H1 (cell line): ENCODE measurements around the gene ALKBH3. TPM values are rescaled to one million over a fixed set of nuclear protein-coding genes. Genes with fewer than 3 reads are reported as not detected.

Experiments used
- CTCF ChIA-PET: fragments of 300-600 bp; sonication (Branson Sonifier 250); formaldehyde crosslinking; loops from one replicate; lab custom pipeline; 2021; ENCODE audit not compliant: partially characterized antibody; lab: Charles Lee
- POLR2A ChIA-PET: fragments of 300-600 bp; sonication (Branson Sonifier 250); formaldehyde crosslinking; loops from one replicate; lab custom pipeline; 2021; ENCODE audit warnings: inconsistent platforms; ENCODE audit not compliant: partially characterized antibody; lab: Charles Lee
- DNase-seq, 2 experiments: peaks; one replicate each; pipeline versions ENCODE4 v3.0.0 to v3.0.0-alpha.2; 2010 to 2022; ENCODE audit warnings: low spot score in 2 of 2, low read depth in 1 of 2, mixed read lengths in 1 of 2
- FAIRE-seq: peaks from 2 replicates; lab custom pipeline; 2011; peaks lifted over from hg19 to GRCh38; lab: Jason Lieb, UNC
- H2AFZ ChIP-seq: 2 replicates; pipeline ENCODE4 v1.8.1; 2012; ENCODE audit warnings: low read length, inconsistent platforms
- H2AK5ac ChIP-seq: 2 replicates; pipeline ENCODE4 v1.6.1; 2013; ENCODE audit warnings: low read depth, low read length
- H2BK120ac ChIP-seq: replicated peaks from 2 replicates; pipeline ENCODE3; 2013; ENCODE audit warnings: low read depth, low read length, inconsistent platforms
- H2BK12ac ChIP-seq: 2 replicates; pipeline ENCODE4 v1.6.1; 2013; ENCODE audit warnings: low read depth, low read length
- H2BK15ac ChIP-seq: 2 replicates; pipeline ENCODE4 v1.6.1; 2013; ENCODE audit warnings: low read length
- H2BK20ac ChIP-seq: 2 replicates; pipeline ENCODE4 v1.6.1; 2013; ENCODE audit warnings: low read length
- H2BK5ac ChIP-seq: 2 replicates; pipeline ENCODE4 v1.6.1; 2013; ENCODE audit warnings: low read depth, low read length
- H3K14ac ChIP-seq: 2 replicates; pipeline ENCODE4 v1.6.1; 2013; ENCODE audit warnings: inconsistent platforms; ENCODE audit not compliant: insufficient read length
- H3K18ac ChIP-seq: 2 replicates; pipeline ENCODE4 v1.6.1; 2013; ENCODE audit warnings: low read length; ENCODE audit errors: extremely low read depth
- H3K23ac ChIP-seq: 2 replicates; pipeline ENCODE4 v1.6.1; 2013; ENCODE audit warnings: inconsistent platforms; ENCODE audit not compliant: insufficient read length
- H3K23me2 ChIP-seq: 2 replicates; pipeline ENCODE4 v1.6.1; 2013; ENCODE audit warnings: low read depth, low read length
- H3K27ac ChIP-seq: 2 replicates; pipeline ENCODE4 v1.6.1; 2011; ENCODE audit warnings: low read depth, low read length, inconsistent platforms
- H3K27me3 ChIP-seq, 4 experiments: replicated peaks in 1 of 4; 1 replicate in 1 of 4; 2 replicates in 3 of 4; pipeline versions ENCODE4 v1.6.1 to v1.8.1; 2011 to 2013; ENCODE audit warnings: low read length in 3 of 4, mild to moderate bottlenecking in 3 of 4, inconsistent platforms in 2 of 4, mixed read lengths in 2 of 4, moderate library complexity in 1 of 4; ENCODE audit not compliant: control insufficient read depth in 3 of 4, insufficient read depth in 3 of 4; ENCODE audit errors: extremely low read depth in 1 of 4
- H3K36me3 ChIP-seq, 4 experiments: 2 replicates each; pipeline versions ENCODE4 v1.6.1 to v1.8.1; 2011 to 2013; ENCODE audit warnings: mild to moderate bottlenecking in 4 of 4, low read length in 3 of 4, moderate library complexity in 2 of 4, control low read depth in 1 of 4, inconsistent platforms in 1 of 4; ENCODE audit not compliant: insufficient read depth in 4 of 4, control insufficient read depth in 2 of 4
- H3K4ac ChIP-seq: replicated peaks from 2 replicates; pipeline ENCODE3; 2013; ENCODE audit warnings: low read length, low read depth, mixed read lengths, inconsistent platforms; ENCODE audit not compliant: insufficient read length
- H3K4me1 ChIP-seq, 4 experiments: replicated peaks in 1 of 4; 1 replicate in 1 of 4; 2 replicates in 3 of 4; pipeline versions ENCODE4 v1.6.1 to v1.8.1; 2011 to 2013; ENCODE audit warnings: low read length in 3 of 4, inconsistent platforms in 2 of 4, mixed read lengths in 1 of 4; ENCODE audit not compliant: insufficient read depth in 4 of 4, control insufficient read depth in 3 of 4
- H3K4me2 ChIP-seq, 2 experiments: 2 replicates each; pipeline versions ENCODE4 v1.6.1 to v1.8.1; 2011 to 2013; ENCODE audit warnings: low read depth in 2 of 2, low read length in 2 of 2, control low read depth in 1 of 2, inconsistent platforms in 1 of 2, mild to moderate bottlenecking in 1 of 2; ENCODE audit not compliant: insufficient read depth in 1 of 2
- H3K4me3 ChIP-seq, 4 experiments: fragments of 200-600, 300-600 bp in 1 of 4; sonication (generic), shearing (Covaris generic), sonication (Bioruptor Twin) in 1 of 4; 2 replicates each; pipeline versions ENCODE4 v1.5.1 to v1.8.1; 2011 to 2016; ENCODE audit warnings: low read length in 4 of 4, low read depth in 3 of 4, control low read depth in 2 of 4, inconsistent platforms in 2 of 4, mild to moderate bottlenecking in 2 of 4, mixed read lengths in 1 of 4, moderate library complexity in 1 of 4; ENCODE audit not compliant: insufficient read depth in 2 of 4; ENCODE audit errors: extremely low read depth in 1 of 4
- H3K56ac ChIP-seq: replicated peaks from 2 replicates; pipeline ENCODE3; 2013; ENCODE audit warnings: low read depth, mild to moderate bottlenecking, mixed read lengths, low read length, inconsistent platforms; ENCODE audit not compliant: insufficient read length
- H3K79me1 ChIP-seq: 2 replicates; pipeline ENCODE4 v1.6.1; 2013; ENCODE audit warnings: low read depth, low read length, control low read depth
- H3K79me2 ChIP-seq, 2 experiments: 2 replicates each; pipeline versions ENCODE4 v1.6.1 to v1.8.1; 2012 to 2013; ENCODE audit warnings: low read length in 2 of 2, mild to moderate bottlenecking in 2 of 2, inconsistent platforms in 1 of 2; ENCODE audit not compliant: insufficient read depth in 2 of 2, control insufficient read depth in 1 of 2
- H3K9ac ChIP-seq, 4 experiments: replicated peaks in 1 of 4; 1 replicate in 1 of 4; 2 replicates in 3 of 4; pipeline versions ENCODE4 v1.6.1 to v1.8.1; 2011 to 2013; ENCODE audit warnings: low read depth in 3 of 4, low read length in 3 of 4, control low read depth in 2 of 4, mild to moderate bottlenecking in 2 of 4, moderate library complexity in 2 of 4, inconsistent platforms in 1 of 4; ENCODE audit errors: extremely low read depth in 1 of 4
- H3K9me3 ChIP-seq, 2 experiments: 2 replicates each; pipeline versions ENCODE4 v1.6.1 to v1.8.1; 2012 to 2013; ENCODE audit warnings: mild to moderate bottlenecking in 2 of 2, moderate library complexity in 2 of 2, control low read depth in 1 of 2, inconsistent platforms in 1 of 2, low read depth in 1 of 2, low read length in 1 of 2, mixed read lengths in 1 of 2; ENCODE audit not compliant: insufficient read depth in 2 of 2
- H4K20me1 ChIP-seq, 2 experiments: replicated peaks in 1 of 2; 2 replicates each; pipeline versions ENCODE3 to v1.8.1; 2011 to 2013; ENCODE audit warnings: inconsistent platforms in 2 of 2, low read length in 2 of 2, mild to moderate bottlenecking in 1 of 2; ENCODE audit not compliant: insufficient read depth in 2 of 2, control insufficient read depth in 1 of 2
- H4K5ac ChIP-seq: 2 replicates; pipeline ENCODE4 v1.6.1; 2013; ENCODE audit warnings: low read length, low read depth, mixed read lengths, inconsistent platforms; ENCODE audit not compliant: insufficient read length
- H4K8ac ChIP-seq: 2 replicates; pipeline ENCODE4 v1.8.0; 2013; ENCODE audit warnings: mild to moderate bottlenecking, moderate library complexity, low read length, inconsistent platforms; ENCODE audit not compliant: insufficient read depth; ENCODE audit errors: extremely low read depth
- H4K91ac ChIP-seq: replicated peaks from 2 replicates; pipeline ENCODE3; 2013; ENCODE audit warnings: low read length, mixed read lengths, inconsistent platforms; ENCODE audit not compliant: insufficient read length
- SP1 ChIP-seq: IDR thresholded peaks from 2 replicates; pipeline ENCODE4 v1.6.1; 2011; ENCODE audit warnings: low read depth, low read length
- WGBS, 2 experiments: shearing (Covaris generic) in 1 of 2; methylation state at CpG; one replicate each; pipeline versions ENCODE4 v1.1.6 to v1.1.7; 2013 to 2015; ENCODE audit warnings: low lambda C conversion rate in 2 of 2, mixed read lengths in 2 of 2, inconsistent platforms in 1 of 2, low coverage in 1 of 2, missing lambda C conversion rate in 1 of 2; ENCODE audit not compliant: insufficient replicate concordance in 2 of 2, insufficient coverage in 1 of 2, insufficient read length in 1 of 2; ENCODE audit errors: extremely low coverage in 1 of 2, missing lambda C conversion rate in 1 of 2; 5-methylcytosine and 5-hydroxymethylcytosine counted together
- polyA plus RNA-seq, 7 experiments: library from polyadenylated mRNA; depleted of rRNA in 3 of 7; stranded (reverse) in 5 of 7; unstranded in 2 of 7; fragments of >200 nt in 5 of 7; fragments of 200-250 nt in 2 of 7; gene quantifications; 1 replicate in 5 of 7; 2 replicates in 1 of 7; 4 replicates in 1 of 7; pipeline versions ENCODE4 v1.2.1 to v1.2.3, GENCODE V29; 2011 to 2013; ENCODE audit warnings: missing spikeins in 2 of 7, mixed read lengths in 2 of 7
- total RNA-seq: library from RNA; stranded (reverse); fragmentation: NEBNext Ultra II Directional; extraction: Animal tissue kit (Norgen Biotek cat#: 25700); gene quantifications from 2 replicates; pipeline ENCODE4 v1.2.1, GENCODE V29; 2021

Gene ALKBH3
- total and polyA plus RNA-seq, 2 of the 8 experiments (the other 6 are each of a cell fraction or from before 2014, with no cell fraction given), result 10.5 to 11.4 TPM

DNA sequence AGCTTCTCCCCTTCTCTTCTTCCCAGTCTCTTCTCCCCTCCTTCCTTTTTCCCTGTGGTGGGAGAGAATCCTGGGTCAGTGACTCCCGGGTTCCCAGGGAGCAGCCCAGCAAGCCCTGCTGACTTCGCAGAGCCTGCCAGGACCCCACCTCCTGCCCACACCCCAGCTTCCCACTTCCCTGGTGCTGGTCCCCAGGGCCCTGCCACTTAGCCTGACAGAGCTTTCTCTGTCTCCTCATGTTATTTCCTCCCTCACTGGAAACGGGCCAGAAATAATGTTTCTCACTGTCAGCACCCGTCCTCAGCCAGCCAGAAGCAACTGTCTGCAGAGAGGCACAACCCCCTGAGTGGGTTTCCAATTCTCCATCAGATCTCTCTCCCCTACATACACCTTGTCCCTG is 88.9 kb downstream of the ALKBH3 start:
- Histone ChIP-seq H2AK5ac (no peak overlapping the region), H3K4me1 (no peaks in the 10 kb centered on the region), H4K20me1 (no peaks in the 10 kb centered on the region), H4K5ac (no peak overlapping the region), H2BK12ac (no peak overlapping the region), H2BK20ac (no peak overlapping the region), H3K56ac (no peak overlapping the region), H4K91ac (no peak overlapping the region), H3K9ac (no peak overlapping the region), H3K79me2 (no peaks in the 10 kb centered on the region), H2AFZ (no peak overlapping the region), H3K4ac (no peak overlapping the region), H3K36me3 (no peaks in the 10 kb centered on the region), H3K23me2 (no peaks in the 10 kb centered on the region), H3K9me3 (peaks cover 3% of the 10 kb centered on the region in 2 experiments; a peak in 2 of 4 replicates), H3K79me1 (no peaks in the 10 kb centered on the region), H3K27ac (no peak overlapping the region), H3K18ac (no peak overlapping the region), H3K23ac (no peak overlapping the region), H3K14ac (no peak overlapping the region), H2BK15ac (no peak overlapping the region), H2BK5ac (no peak overlapping the region), H2BK120ac (no peak overlapping the region), H3K4me2 (no peak overlapping the region)
- no peak for DNase-seq
- FAIRE-seq, result no peak
- WGBS, 2 experiments, result 64% methylated on average over 4 of the region's 4 CpGs; no CpG with 5 or more reads in 1 of the 2 experiments
- CTCF ChIA-PET, result interaction anchor here (0.6 to 2.7 kb wide), 7 partner anchors 10 to 80 kb away, joined by 3 to 9 read pairs (median 4); no protein-coding TSS in a partner anchor
- TF ChIP-seq SP1, result no peak
- TF ChIP-seq, all 59 proteins: peak for 0
- Histone ChIP-seq H3K4me3 (no peak overlapping the region), H3K27me3 (no peaks in the 10 kb centered on the region), H4K8ac (no peak overlapping the region)
- POLR2A ChIA-PET, result interaction anchor here (0.6 to 1.1 kb wide), 2 partner anchors 32 to 106 kb away, joined by 3 read pairs; no protein-coding TSS in a partner anchor

Other genes starting within 250 kb of the ALKBH3 start
- gene HSD17B12, start 200.1 kb upstream of the ALKBH3 start, total RNA-seq, result 117 and 121 TPM in 2 replicates
- 44.0 and 46.0 TPM in 2 replicates for gene HSD17B12, start 200.1 kb upstream of the ALKBH3 start, polyA plus RNA-seq (2011; rRNA removed)
- 0.67 and 0.97 TPM in 2 replicates for gene C11orf96, start 61.8 kb downstream of the ALKBH3 start, total RNA-seq
- 0.91 and 2.0 TPM in 2 replicates for gene C11orf96, start 61.8 kb downstream of the ALKBH3 start, polyA plus RNA-seq (2011; rRNA removed)
- gene ACCSL, start 167.2 kb downstream of the ALKBH3 start, total RNA-seq, result not detected in 2 replicates
- not detected in 2 replicates for gene ACCSL, start 167.2 kb downstream of the ALKBH3 start, polyA plus RNA-seq (2011; rRNA removed)
- 4.3 and 6.0 TPM in 2 replicates for gene ACCS, start 185.4 kb downstream of the ALKBH3 start, total RNA-seq
- gene ACCS, start 185.4 kb downstream of the ALKBH3 start, polyA plus RNA-seq (2011; rRNA removed), result 8.0 and 8.5 TPM in 2 replicates
- gene EXT2, start 214.8 kb downstream of the ALKBH3 start, total RNA-seq, result 38.9 and 42.8 TPM in 2 replicates
- gene EXT2, start 214.8 kb downstream of the ALKBH3 start, polyA plus RNA-seq (2011; rRNA removed), result 28.6 and 29.8 TPM in 2 replicates